GM13976 (cell line): ENCODE measurements around the gene SEZ6L2.

Source experiments
- DNase-seq: peaks from one replicate; pipeline ENCODE4 v3.0.0; 2012; ENCODE audit warnings: low spot score
- CTCF ChIP-seq: IDR thresholded peaks from 2 replicates; pipeline ENCODE4 v1.5.1; 2012; ENCODE audit warnings: borderline replicate concordance, mild to moderate bottlenecking; ENCODE audit not compliant: insufficient read depth; ENCODE audit errors: extremely low read depth, missing control alignments, control extremely low read depth
- in situ Hi-C: fragments of 300-500 bp; cut with MboI; formaldehyde crosslinking; loops from one replicate; pipeline ENCODE4 v1.12.0; 2022; ENCODE audit warnings: low sequenced_read_pairs, mixed read lengths, inconsistent platforms; ENCODE audit not compliant: unreplicated experiment

SEZ6L2 gene

GRCh38 chr16:29858974-29859373 is 40.4 kb downstream of the SEZ6L2 start:
- DNase-seq, result no peak
- no peak for TF ChIP-seq CTCF
- in situ Hi-C loops, result no loop called here

GRCh38 chr16:29858149-29858849 is 41.1 kb downstream of the SEZ6L2 start:
- TF ChIP-seq CTCF, result no peak
- in situ Hi-C loops, result no loop called here
- DNase-seq, result no peak

- DNase-seq, result no peak
- TF ChIP-seq CTCF, result no peak
- in situ Hi-C loops, result no loop called here
Measured at GRCh38 chr16:29857133-29857760, 42.1 kb downstream of the SEZ6L2 start.

GRCh38 chr16:29854520-29855100 is 44.7 kb downstream of the SEZ6L2 start:
- TF ChIP-seq CTCF, result no peak
- DNase-seq, result no peak
- in situ Hi-C loops, result no loop called here

GRCh38 chr16:29852654-29853053 is 46.7 kb downstream of the SEZ6L2 start:
- DNase-seq, result no peak
- no peak for TF ChIP-seq CTCF
- in situ Hi-C loops, result no loop called here

- DNase-seq, result no peak
- no peak for TF ChIP-seq CTCF
- in situ Hi-C loops, result no loop called here
Measured at GRCh38 chr16:29850998-29851397, 48.4 kb downstream of the SEZ6L2 start.
